ENCODE data around the gene TBC1D9.

GRCh38 chr4:140615451-140615850 lies 140.7 kb downstream of the TBC1D9 start:
- no peak for TF ChIP-seq EZH2 (IDR thresholded peaks at IDR 0.05)
- no peak for TF ChIP-seq POLR2AphosphoS5 (IDR thresholded peaks at IDR 0.05; ENCODE audit: borderline replicate concordance, low read depth, low read length)
